Measurements from ENCODE around the gene BTBD17.

The BTBD17 gene

GRCh38 chr17:74354123-74354522 is 7.5 kb downstream of the BTBD17 start:
- TF ChIP-seq TEAD4 (IDR thresholded peaks at IDR 0.05) (no peak), REST (IDR thresholded peaks at IDR 0.05; ENCODE audit: low read depth) (no peak), MAX (IDR thresholded peaks at IDR 0.05) (no peak), FOXM1 (IDR thresholded peaks at IDR 0.05; ENCODE audit: borderline replicate concordance, low read depth) (no peak), RAD21 (IDR thresholded peaks at IDR 0.05; ENCODE audit: low read depth) (peak; percentile 47; the same call in 1 of the 2 replicates), USF1 (IDR thresholded peaks at IDR 0.05) (no peak), CREB1 (IDR thresholded peaks at IDR 0.05; ENCODE audit: low read depth) (no peak)

GRCh38 chr17:74353446-74354060 is 8.1 kb downstream of the BTBD17 start:
- TF ChIP-seq YY1 (IDR thresholded peaks at IDR 0.05; ENCODE audit: low read depth), result no peak
- no peak for TF ChIP-seq CREB1 (IDR thresholded peaks at IDR 0.05; ENCODE audit: low read depth)
- TF ChIP-seq USF1 (IDR thresholded peaks at IDR 0.05), result no peak
- TF ChIP-seq NFIC (IDR thresholded peaks at IDR 0.05), result no peak
- TF ChIP-seq RAD21 (IDR thresholded peaks at IDR 0.05; ENCODE audit: low read depth), result no peak
- no peak for TF ChIP-seq TEAD4 (IDR thresholded peaks at IDR 0.05)
- TF ChIP-seq EGR1 (IDR thresholded peaks at IDR 0.05), result no peak
- TF ChIP-seq CEBPB (IDR thresholded peaks at IDR 0.05), result no peak
- no peak for TF ChIP-seq FOXM1 (IDR thresholded peaks at IDR 0.05; ENCODE audit: borderline replicate concordance, low read depth)
- TF ChIP-seq TAF1 (IDR thresholded peaks at IDR 0.05; ENCODE audit: low read depth), result no peak
- TF ChIP-seq EP300 (IDR thresholded peaks at IDR 0.05; ENCODE audit: borderline replicate concordance), result no peak
- TF ChIP-seq MAX (IDR thresholded peaks at IDR 0.05), result no peak
- no peak for TF ChIP-seq ZBTB7A (IDR thresholded peaks at IDR 0.05; ENCODE audit: low read depth)
- TF ChIP-seq TCF12 (IDR thresholded peaks at IDR 0.05; ENCODE audit: low read depth), result no peak
- no peak for TF ChIP-seq REST (IDR thresholded peaks at IDR 0.05; ENCODE audit: low read depth)

- TF ChIP-seq TCF12 (IDR thresholded peaks at IDR 0.05; ENCODE audit: low read depth), result no peak
- peak; percentile 49; the same call in 1 of the 2 replicates for TF ChIP-seq MAX (IDR thresholded peaks at IDR 0.05)
These were observed 10.0 kb downstream of the BTBD17 start for GRCh38 chr17:74351552-74352210.

GRCh38 chr17:74350486-74350885 is 11.2 kb downstream of the BTBD17 start:
- TF ChIP-seq NFIC (IDR thresholded peaks at IDR 0.05), result no peak
- no peak for TF ChIP-seq TAF1 (IDR thresholded peaks at IDR 0.05; ENCODE audit: low read depth)
- no peak for TF ChIP-seq FOXM1 (IDR thresholded peaks at IDR 0.05; ENCODE audit: borderline replicate concordance, low read depth)
- TF ChIP-seq CREB1 (IDR thresholded peaks at IDR 0.05; ENCODE audit: low read depth), result no peak
- no peak for TF ChIP-seq CEBPB (IDR thresholded peaks at IDR 0.05)
- TF ChIP-seq MAX (IDR thresholded peaks at IDR 0.05), result no peak
- TF ChIP-seq REST (IDR thresholded peaks at IDR 0.05; ENCODE audit: low read depth), result no peak
- TF ChIP-seq EGR1 (IDR thresholded peaks at IDR 0.05), result no peak
- TF ChIP-seq USF1 (IDR thresholded peaks at IDR 0.05), result no peak
- no peak for TF ChIP-seq TEAD4 (IDR thresholded peaks at IDR 0.05)
- no peak for TF ChIP-seq ZBTB7A (IDR thresholded peaks at IDR 0.05; ENCODE audit: low read depth)
- no peak for TF ChIP-seq RAD21 (IDR thresholded peaks at IDR 0.05; ENCODE audit: low read depth)
- TF ChIP-seq TCF12 (IDR thresholded peaks at IDR 0.05; ENCODE audit: low read depth), result no peak
- TF ChIP-seq EP300 (IDR thresholded peaks at IDR 0.05; ENCODE audit: borderline replicate concordance), result no peak
- no peak for TF ChIP-seq YY1 (IDR thresholded peaks at IDR 0.05; ENCODE audit: low read depth)

Measured in Ishikawa (cell line).